Measurements from ENCODE around the gene FBLN5. TPM values are rescaled to one million over a fixed set of nuclear protein-coding genes. Genes with fewer than 3 reads are reported as not detected.

Gene FBLN5
- total and polyA plus RNA-seq, 2 experiments from 2014 or later = 157 to 337 TPM

- DNase-seq (ENCODE audit: low spot score) = no peak
- no peak overlapping the region for H2AFZ ChIP-seq
Observed at GRCh38 chr14:91931478-91932088, 15.9 kb downstream of the FBLN5 start.

GRCh38 chr14:91929700-91930099 lies 17.8 kb downstream of the FBLN5 start:
- no peaks in the 10 kb centered on the region for H3K9me3 ChIP-seq (ENCODE audit: low read depth)
- no peak overlapping the region for H2AFZ ChIP-seq
- H3K27ac ChIP-seq = no peak overlapping the region
- H4K20me1 ChIP-seq (ENCODE audit: insufficient read depth, poor library complexity, severe bottlenecking) = peaks cover 3% of the 10 kb centered on the region
- no peak overlapping the region for H3K4me3 ChIP-seq
- 47% methylated on average over 3 of the region's 3 CpGs for WGBS (ENCODE audit: low lambda C conversion rate, missing lambda C conversion rate)
- H3K79me2 ChIP-seq = no peaks in the 10 kb centered on the region
- no peaks in the 10 kb centered on the region for H3K27me3 ChIP-seq
- H3K4me2 ChIP-seq = no peak overlapping the region
- TF ChIP-seq EZH2phosphoT487 (IDR thresholded peaks at IDR 0.05; ENCODE audit: low read depth, severe bottlenecking, unreplicated experiment) (no peak), EZH2 (IDR thresholded peaks at IDR 0.05; ENCODE audit: borderline replicate concordance) (no peak), CTCF (IDR thresholded peaks at IDR 0.05; ENCODE audit: poor library complexity) (no peak)
- H3K36me3 ChIP-seq (replicated peaks; ENCODE audit: insufficient read depth, low read depth) = no peaks in the 10 kb centered on the region
- H3K4me1 ChIP-seq (ENCODE audit: insufficient read depth) = peaks cover 13% of the 10 kb centered on the region
- DNase-seq (ENCODE audit: low spot score) = no peak
- no peaks in the 10 kb centered on the region for H3K9me2 ChIP-seq (replicated peaks; ENCODE audit: insufficient read depth)

More at GRCh38 chr14:91931478-91932088, 15.9 kb downstream of the FBLN5 start:
- Histone ChIP-seq H3K4me1 (ENCODE audit: insufficient read depth) (peaks cover 3% of the 10 kb centered on the region), H3K27ac (no peak overlapping the region), H3K36me3 (replicated peaks; ENCODE audit: insufficient read depth, low read depth) (no peaks in the 10 kb centered on the region), H3K4me2 (no peak overlapping the region), H3K27me3 (no peaks in the 10 kb centered on the region), H4K20me1 (ENCODE audit: insufficient read depth, poor library complexity, severe bottlenecking) (peaks cover 3% of the 10 kb centered on the region), H3K9me2 (replicated peaks; ENCODE audit: insufficient read depth) (no peaks in the 10 kb centered on the region), H3K79me2 (no peaks in the 10 kb centered on the region), H3K4me3 (no peak overlapping the region), H3K9me3 (ENCODE audit: low read depth) (no peaks in the 10 kb centered on the region)
- TF ChIP-seq EZH2 (IDR thresholded peaks at IDR 0.05; ENCODE audit: borderline replicate concordance) (no peak), EZH2phosphoT487 (IDR thresholded peaks at IDR 0.05; ENCODE audit: low read depth, severe bottlenecking, unreplicated experiment) (no peak), CTCF (IDR thresholded peaks at IDR 0.05; ENCODE audit: poor library complexity) (no peak)
- 95% methylated on average over 11 of the region's 11 CpGs for WGBS (ENCODE audit: low lambda C conversion rate, missing lambda C conversion rate)

GRCh38 chr14:91927800-91928199 lies 19.7 kb downstream of the FBLN5 start:
- no peaks in the 10 kb centered on the region for H3K79me2 ChIP-seq
- H4K20me1 ChIP-seq (ENCODE audit: insufficient read depth, poor library complexity, severe bottlenecking) = peaks cover 3% of the 10 kb centered on the region
- H3K4me1 ChIP-seq (ENCODE audit: insufficient read depth) = peaks cover 13% of the 10 kb centered on the region
- no peak overlapping the region for H3K27ac ChIP-seq
- no peak overlapping the region for H3K4me2 ChIP-seq
- no peaks in the 10 kb centered on the region for H3K36me3 ChIP-seq (replicated peaks; ENCODE audit: insufficient read depth, low read depth)
- no peak overlapping the region for H3K4me3 ChIP-seq
- no peaks in the 10 kb centered on the region for H3K9me3 ChIP-seq (ENCODE audit: low read depth)
- no peak overlapping the region for H2AFZ ChIP-seq
- H3K27me3 ChIP-seq = no peaks in the 10 kb centered on the region
- no peak for DNase-seq (ENCODE audit: low spot score)
- 81% methylated on average over 5 of the region's 5 CpGs for WGBS (ENCODE audit: low lambda C conversion rate, missing lambda C conversion rate)
- no peak for TF ChIP-seq CTCF (IDR thresholded peaks at IDR 0.05; ENCODE audit: poor library complexity)
- no peak for TF ChIP-seq EZH2 (IDR thresholded peaks at IDR 0.05; ENCODE audit: borderline replicate concordance)
- no peak for TF ChIP-seq EZH2phosphoT487 (IDR thresholded peaks at IDR 0.05; ENCODE audit: low read depth, severe bottlenecking, unreplicated experiment)
- no peaks in the 10 kb centered on the region for H3K9me2 ChIP-seq (replicated peaks; ENCODE audit: insufficient read depth)

All from hepatocyte (in vitro differentiated cells).